Spleen (tissue), 11 donors: ENCODE data around the gene UPF2. TPM values are rescaled to one million over a fixed set of nuclear protein-coding genes. Genes with fewer than 3 reads are reported as not detected.

Source experiments
- DNase-seq: peaks from one replicate; pipeline ENCODE4 v3.0.0-alpha.2; 2020
- H3K27ac ChIP-seq, 8 donors: fragments of 200-600 bp; sonication (generic) in 7 of 8; 1 replicate in 4 of 8; 2 replicates in 4 of 8; pipeline versions ENCODE4 v1.5.0 to v1.8.0; 2016 to 2021; ENCODE audit warnings: inconsistent platforms in 4 of 8, mild to moderate bottlenecking in 4 of 8, moderate library complexity in 1 of 8
- H3K27me3 ChIP-seq, 7 donors: fragments of 200-600 bp; sonication (generic) in 6 of 7; replicated peaks in 1 of 7; 1 replicate in 4 of 7; 2 replicates in 3 of 7; pipeline versions ENCODE4 v1.5.0 to v1.8.0; 2016 to 2021; ENCODE audit warnings: inconsistent platforms in 3 of 7, mild to moderate bottlenecking in 1 of 7
- H3K36me3 ChIP-seq, 6 donors: fragments of 200-600 bp; sonication (generic) in 5 of 6; 1 replicate in 4 of 6; 2 replicates in 2 of 6; pipeline versions ENCODE4 v1.5.0 to v1.8.0; 2016 to 2021; ENCODE audit warnings: inconsistent platforms in 2 of 6
- H3K4me1 ChIP-seq, 6 donors: fragments of 200-600 bp; sonication (generic) in 5 of 6; 1 replicate in 3 of 6; 2 replicates in 3 of 6; pipeline versions ENCODE4 v1.5.0 to v1.8.0; 2016 to 2021; ENCODE audit warnings: inconsistent platforms in 3 of 6
- H3K4me3 ChIP-seq, 8 donors: fragments of 200-600 bp; sonication (generic) in 7 of 8; 1 replicate in 4 of 8; 2 replicates in 4 of 8; pipeline versions ENCODE4 v1.5.0 to v1.8.0; 2016 to 2021; ENCODE audit warnings: inconsistent platforms in 4 of 8, mild to moderate bottlenecking in 4 of 8, moderate library complexity in 2 of 8
- H3K9me3 ChIP-seq, 8 donors: fragments of 200-600 bp; sonication (generic) in 7 of 8; 1 replicate in 4 of 8; 2 replicates in 4 of 8; pipeline versions ENCODE4 v1.5.0 to v1.8.0; 2016 to 2021; ENCODE audit warnings: inconsistent platforms in 4 of 8
- CTCF ChIP-seq, 11 experiments: fragments of 200-600 bp in 7 of 11; fragments of 450-650 bp in 4 of 11; sonication (generic) in 4 of 11; IDR thresholded peaks in 8 of 11; conservative IDR thresholded peaks in 3 of 11; 1 replicate in 7 of 11; 2 replicates in 4 of 11; pipeline versions ENCODE4 v1.4.0 to v1.8.0; 2016 to 2021; ENCODE audit warnings: antibody characterized with exemption in 11 of 11, inconsistent platforms in 4 of 11, mild to moderate bottlenecking in 1 of 11
- POLR2A ChIP-seq, 3 donors: fragments of 450-650 bp; IDR thresholded peaks; one replicate each; pipeline ENCODE4 v1.5.1; 2017; ENCODE audit warnings: antibody characterized with exemption in 3 of 3, mild to moderate bottlenecking in 1 of 3
- POLR2AphosphoS5 ChIP-seq, 3 donors: sonication (generic); formaldehyde crosslinking; IDR thresholded peaks; one replicate each; pipeline ENCODE4 v1.5.1; 2017; ENCODE audit warnings: antibody characterized with exemption in 3 of 3
- WGBS, 5 donors: extraction: QIAGEN DNeasy Blood & Tissue Kit in 3 of 5; methylation state at CpG; one replicate each; pipeline versions ENCODE4 v1.1.5 to v1.1.7; 2013 to 2018; 5-methylcytosine and 5-hydroxymethylcytosine counted together
- intact Hi-C: fragments of 100-400 bp; cut with DNase I; formaldehyde crosslinking; loops from one replicate; pipeline ENCODE4 v1.15.0; 2023; ENCODE audit warnings: low total_unique reads
- polyA plus RNA-seq, 3 donors: library from polyadenylated mRNA; stranded (reverse); fragments of 200-250 nt; gene quantifications; one replicate each; pipeline ENCODE4 v1.2.1, GENCODE V29; 2013
- total RNA-seq, 7 donors: library from RNA; depleted of rRNA in 3 of 7; stranded (reverse); fragments of >200 nt in 3 of 7; fragmentation: NEBNext Ultra II Directional in 4 of 7; extraction: Animal tissue kit (Norgen Biotek cat#: 25700) in 4 of 7; gene quantifications; one replicate each; pipeline versions ENCODE4 v1.1.0 to v1.2.1, GENCODE V29; 2016 to 2021
- donor health status: healthy with polysubstance abuse.
- donor health status: DM: no; HTN: no; CAD: no; lungs with moderate emphysema.
- donor health status: DM: no; HTN: no; CAD: no.
- donor health status: Bipolar disorder and iron deficiency.
- donor health status: healthy.
- donor health status: DM: no; HTN: no; CAD: no.
- donor health status: DM: yes; HTN: yes; CAD: no.

UPF2 gene
- total and polyA plus RNA-seq, 10 donors, result 11.5 to 34.9 (median 27.4) TPM

DNA sequence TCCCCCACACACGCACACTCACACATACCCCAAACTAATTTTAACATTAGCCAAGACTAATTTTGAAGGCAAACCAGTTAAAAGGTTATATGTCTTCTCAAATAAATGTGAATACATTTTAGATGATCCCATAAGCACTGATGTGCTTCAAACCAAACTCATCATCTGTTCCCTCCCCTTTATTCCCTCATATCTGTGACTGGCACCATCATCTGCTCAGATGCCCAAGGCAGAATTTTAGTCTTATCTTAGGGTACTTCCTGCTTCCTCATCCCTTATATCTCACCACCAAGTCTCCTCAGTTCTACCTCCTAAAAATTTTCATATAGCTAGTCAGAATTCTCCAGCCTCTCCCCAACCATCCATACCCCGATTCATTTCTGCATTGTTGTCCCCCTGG, 80.4 kb downstream of the UPF2 start:
- DNase-seq, result no peak
- intact Hi-C loops, result no loop called here
- no peaks in the 10 kb centered on the region for H3K27me3 ChIP-seq
- no peak overlapping the region for H3K4me3 ChIP-seq
- no peaks in the 10 kb centered on the region for H3K4me1 ChIP-seq
- TF ChIP-seq POLR2A (IDR thresholded peaks at IDR 0.05) (no peak), CTCF (IDR thresholded peaks at IDR 0.05 in 8 of 11, conservative IDR thresholded peaks at IDR 0.05 in 3 of 11) (no peak), POLR2AphosphoS5 (IDR thresholded peaks at IDR 0.05) (no peak)
- H3K36me3 ChIP-seq, result peaks cover 2 to 100% (median 83%) of the 10 kb centered on the region in 6 donors
- H3K9me3 ChIP-seq, result peaks cover 0 to 13% (median 9%) of the 10 kb centered on the region in 8 donors
- WGBS, 5 donors, result 96 to 100% (median 99%) methylated on average over 2 of the region's 2 CpGs
- H3K27ac ChIP-seq, result no peak overlapping the region

DNA sequence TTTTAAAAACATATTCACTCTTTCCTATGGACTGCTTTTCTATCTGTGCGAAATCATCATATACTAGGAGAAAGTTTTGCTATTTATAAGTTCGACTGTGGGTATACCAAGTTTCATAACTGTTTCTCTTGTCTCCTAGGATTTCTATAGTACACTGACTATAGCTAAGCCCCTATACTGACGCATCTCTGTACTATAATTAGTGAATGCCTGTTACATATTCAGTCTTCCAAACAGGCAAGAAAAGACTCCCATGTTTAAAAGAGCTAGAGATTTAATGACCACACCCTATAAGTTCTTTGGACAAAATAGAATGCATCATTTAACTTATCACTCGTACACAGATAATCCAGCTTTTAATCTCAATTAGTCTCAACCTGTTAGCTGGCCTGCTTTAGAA, 80.8 kb downstream of the UPF2 start:
- TF ChIP-seq POLR2A (IDR thresholded peaks at IDR 0.05), result no peak
- no peak for TF ChIP-seq CTCF (IDR thresholded peaks at IDR 0.05 in 8 of 11, conservative IDR thresholded peaks at IDR 0.05 in 3 of 11)
- no peak for TF ChIP-seq POLR2AphosphoS5 (IDR thresholded peaks at IDR 0.05)
- Histone ChIP-seq H3K27ac (no peak overlapping the region), H3K4me1 (no peaks in the 10 kb centered on the region), H3K36me3 (peaks cover under 1 to 100% (median 83%) of the 10 kb centered on the region in 6 donors), H3K4me3 (no peak overlapping the region), H3K27me3 (no peaks in the 10 kb centered on the region), H3K9me3 (peaks cover 0 to 10% (median 8%) of the 10 kb centered on the region in 8 donors)
- no peak for DNase-seq
- intact Hi-C loops, result no loop called here
- WGBS, 5 donors, result 93 to 98% (median 96%) methylated on average over 4 of the region's 4 CpGs

GRCh38 chr10:11959966-11960365, 82.6 kb downstream of the UPF2 start:
- Histone ChIP-seq H3K9me3 (no peaks in the 10 kb centered on the region), H3K27me3 (no peaks in the 10 kb centered on the region), H3K27ac (no peak overlapping the region), H3K4me3 (no peak overlapping the region), H3K4me1 (no peaks in the 10 kb centered on the region), H3K36me3 (peaks cover 0 to 100% (median 86%) of the 10 kb centered on the region in 6 donors)
- intact Hi-C loops, result no loop called here
- TF ChIP-seq POLR2A (IDR thresholded peaks at IDR 0.05) (no peak), CTCF (IDR thresholded peaks at IDR 0.05 in 8 of 11, conservative IDR thresholded peaks at IDR 0.05 in 3 of 11) (no peak), POLR2AphosphoS5 (IDR thresholded peaks at IDR 0.05) (no peak)
- no peak for DNase-seq
- 89 to 98% (median 97%) methylated on average over 4 of the region's 4 CpGs for WGBS, 5 donors

DNA sequence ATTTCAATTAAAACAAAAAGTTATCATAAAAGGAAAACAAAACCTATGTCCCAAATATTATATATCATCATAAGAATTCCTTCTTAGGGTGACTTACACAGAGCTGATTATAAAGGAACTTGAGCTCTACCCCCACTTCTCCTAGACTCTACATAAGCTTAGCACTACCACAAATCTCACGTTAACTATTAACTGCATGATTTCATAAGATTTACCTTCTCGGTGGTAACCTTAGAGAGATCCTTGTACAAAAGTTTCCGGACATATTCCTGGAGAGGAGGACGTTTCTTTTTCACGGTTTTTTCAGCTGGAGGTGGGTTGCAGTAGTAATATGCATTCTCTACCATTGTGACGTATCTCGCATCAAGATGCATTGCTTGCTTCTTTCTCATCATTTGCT, 83.7 kb downstream of the UPF2 start:
- no peak overlapping the region for H3K4me3 ChIP-seq
- no peaks in the 10 kb centered on the region for H3K9me3 ChIP-seq
- 95 to 97% (median 95%) methylated on average over 7 of the region's 7 CpGs for WGBS, 5 donors
- peaks cover 0 to 100% (median 91%) of the 10 kb centered on the region in 6 donors for H3K36me3 ChIP-seq
- no peak for TF ChIP-seq CTCF (IDR thresholded peaks at IDR 0.05 in 8 of 11, conservative IDR thresholded peaks at IDR 0.05 in 3 of 11)
- TF ChIP-seq POLR2AphosphoS5 (IDR thresholded peaks at IDR 0.05), result no peak
- no peak for TF ChIP-seq POLR2A (IDR thresholded peaks at IDR 0.05)
- H3K27ac ChIP-seq, result no peak overlapping the region
- H3K4me1 ChIP-seq, result no peaks in the 10 kb centered on the region
- DNase-seq, result no peak
- H3K27me3 ChIP-seq, result no peaks in the 10 kb centered on the region
- intact Hi-C loops, result no loop called here
